ENCODE results near the gene BEAN1. TPM values are rescaled to one million over a fixed set of nuclear protein-coding genes. Genes with fewer than 3 reads are reported as not detected.
"Not testable (repeated sequence)": the region's sequence is repeated elsewhere in the genome, so short reads cannot be mapped to it uniquely, and the experiment has no call there.

Gene BEAN1
- polyA plus RNA-seq, 1 donor, result 1.5 TPM

DNA sequence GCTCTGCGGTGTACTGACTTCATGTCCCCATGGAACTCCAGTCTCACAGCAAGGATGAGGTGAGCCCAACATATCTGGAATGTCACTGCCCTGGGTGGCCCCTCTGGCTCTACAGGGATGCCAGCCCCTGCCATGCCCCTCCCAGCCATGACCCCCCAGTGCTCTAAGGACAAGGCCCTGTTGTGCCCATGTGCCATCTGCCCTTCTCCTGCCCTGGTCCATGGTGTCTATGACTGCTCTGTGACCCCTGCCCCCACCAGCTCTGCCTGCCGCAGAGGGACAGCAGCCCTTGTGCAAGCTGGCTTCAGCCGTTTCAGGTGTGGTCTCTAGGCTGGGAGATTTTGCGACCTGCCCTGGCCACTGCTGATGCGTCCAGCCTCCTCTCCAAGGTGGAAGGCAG is 82.5 kb downstream of the BEAN1 start:
- Histone ChIP-seq H3K27ac (ENCODE audit: low read length) (no peak overlapping the region), H3K27me3 (ENCODE audit: control insufficient read depth, insufficient read depth, low read length) (no peaks in the 10 kb centered on the region), H3K9me3 (ENCODE audit: control insufficient read depth, low read depth, low read length) (no peaks in the 10 kb centered on the region), H3K4me1 (ENCODE audit: control insufficient read depth, insufficient read depth, low read length) (no peaks in the 10 kb centered on the region), H3K36me3 (ENCODE audit: control insufficient read depth, insufficient read depth, low read length) (peaks cover 40% of the 10 kb centered on the region), H3K4me3 (ENCODE audit: low read length) (no peak overlapping the region)
- DNase-seq, result no peak
- no CpG with 5 or more reads among the region's 5 CpGs for WGBS (ENCODE audit: insufficient coverage, low lambda C conversion rate)

DNA sequence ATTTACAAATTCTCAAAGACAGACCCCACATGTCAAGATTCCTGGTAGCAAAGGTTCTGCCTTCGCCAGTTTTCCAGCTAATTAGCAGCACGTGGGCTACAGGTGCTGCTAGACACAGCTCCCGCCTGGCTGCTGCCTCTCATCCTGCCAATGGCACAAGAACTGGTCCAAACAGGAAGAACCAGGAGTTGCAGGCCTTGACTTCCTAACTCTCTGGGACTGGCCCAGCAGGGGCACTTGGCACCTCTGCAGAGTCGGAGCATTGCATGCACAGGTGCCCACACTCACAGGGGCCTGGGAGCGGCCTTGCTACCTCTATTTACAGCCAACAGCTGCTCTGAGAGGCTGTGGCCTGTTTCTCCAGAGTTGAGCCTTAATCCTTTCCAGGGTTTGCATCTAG is 83.2 kb downstream of the BEAN1 start:
- no peak for DNase-seq
- peaks cover 3% of the 10 kb centered on the region for H3K4me1 ChIP-seq (ENCODE audit: control insufficient read depth, insufficient read depth, low read length)
- no peaks in the 10 kb centered on the region for H3K9me3 ChIP-seq (ENCODE audit: control insufficient read depth, low read depth, low read length)
- H3K4me3 ChIP-seq (ENCODE audit: low read length), result no peak overlapping the region
- no peak overlapping the region for H3K27ac ChIP-seq (ENCODE audit: low read length)
- WGBS (ENCODE audit: insufficient coverage, low lambda C conversion rate), result no CpG with 5 or more reads among the region's 5 CpGs
- no peaks in the 10 kb centered on the region for H3K27me3 ChIP-seq (ENCODE audit: control insufficient read depth, insufficient read depth, low read length)
- H3K36me3 ChIP-seq (ENCODE audit: control insufficient read depth, insufficient read depth, low read length), result peaks cover 42% of the 10 kb centered on the region

DNA sequence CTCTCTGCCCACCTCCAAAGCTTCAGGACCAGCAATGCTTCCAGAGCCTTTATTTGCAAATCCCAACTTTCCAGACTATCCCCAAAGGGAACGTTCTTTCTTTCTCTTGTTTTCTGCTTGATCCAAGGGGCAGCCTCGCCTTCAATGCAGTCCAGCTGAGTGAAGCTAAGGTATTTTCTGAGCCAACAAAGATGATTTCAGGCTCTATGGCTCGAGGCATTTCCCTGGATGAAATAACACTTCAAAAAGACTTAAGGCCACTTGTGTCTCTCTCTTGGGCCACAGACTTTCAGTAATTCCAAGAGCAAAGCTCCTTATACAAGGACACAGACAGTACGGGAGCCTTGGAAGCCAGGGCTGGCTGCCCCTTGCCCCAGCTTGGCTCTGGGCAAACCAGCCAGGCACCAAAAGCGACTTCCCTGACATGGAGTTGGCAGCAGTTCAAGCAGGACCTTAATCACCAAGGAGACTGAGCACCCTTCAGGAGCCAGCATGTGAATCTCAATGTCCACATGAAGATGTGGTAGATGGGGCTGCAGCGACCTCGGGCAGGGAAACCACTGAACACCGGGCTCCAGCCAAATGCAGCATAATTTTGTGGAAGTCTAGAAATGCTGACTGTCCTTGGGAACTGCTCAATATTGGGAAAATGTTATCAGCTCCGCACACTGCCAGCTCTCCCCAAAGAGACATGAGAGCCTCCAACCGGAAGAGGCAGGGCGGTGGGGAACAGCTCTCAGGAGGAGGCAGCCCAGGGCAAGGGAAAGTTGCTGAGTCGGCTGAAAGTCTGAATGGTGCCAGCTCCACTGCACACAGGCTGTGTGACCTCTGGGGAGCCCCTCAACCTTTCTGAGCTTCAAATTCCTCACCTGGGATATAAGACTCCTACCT is 83.9 kb downstream of the BEAN1 start:
- WGBS (ENCODE audit: insufficient coverage, low lambda C conversion rate), result no CpG with 5 or more reads among the region's 12 CpGs
- no peaks in the 10 kb centered on the region for H3K9me3 ChIP-seq (ENCODE audit: control insufficient read depth, low read depth, low read length)
- no peak overlapping the region for H3K27ac ChIP-seq (ENCODE audit: low read length)
- H3K36me3 ChIP-seq (ENCODE audit: control insufficient read depth, insufficient read depth, low read length), result peaks cover 42% of the 10 kb centered on the region
- DNase-seq, result no peak
- no peaks in the 10 kb centered on the region for H3K27me3 ChIP-seq (ENCODE audit: control insufficient read depth, insufficient read depth, low read length)
- peaks cover 4% of the 10 kb centered on the region for H3K4me1 ChIP-seq (ENCODE audit: control insufficient read depth, insufficient read depth, low read length)
- no peak overlapping the region for H3K4me3 ChIP-seq (ENCODE audit: low read length)

DNA sequence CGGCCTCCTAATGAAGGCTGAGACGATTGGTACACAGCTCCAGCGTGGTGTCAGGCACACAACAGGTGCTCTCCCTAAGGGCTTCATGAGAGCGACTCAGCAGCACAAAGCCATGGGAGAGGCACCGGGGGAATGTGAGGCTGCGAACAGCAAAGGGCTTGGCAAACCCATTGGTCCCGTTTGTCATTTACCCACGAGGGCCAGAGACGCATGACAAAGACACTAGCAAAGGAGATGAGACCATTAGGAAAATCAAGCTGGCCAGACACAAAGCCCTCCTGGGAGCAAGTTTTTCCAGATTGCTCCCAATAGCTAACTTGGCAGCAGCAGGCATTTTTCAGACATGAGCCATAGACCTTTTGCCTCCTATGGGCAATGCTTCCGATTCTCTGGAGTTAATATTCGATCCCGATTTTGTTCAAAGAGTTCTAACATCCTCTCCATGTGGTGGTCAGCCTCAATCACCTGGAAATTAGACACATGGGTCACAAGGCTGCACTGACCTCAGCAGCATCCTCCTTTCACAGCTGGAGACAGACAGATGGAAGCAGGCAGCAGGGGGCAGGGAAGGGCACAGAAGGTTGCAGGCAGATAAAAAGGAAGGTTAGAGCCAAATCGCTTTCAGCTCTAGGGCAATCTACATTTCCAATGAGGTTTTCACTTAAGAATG is 84.6 kb downstream of the BEAN1 start:
- no peak overlapping the region for H3K27ac ChIP-seq (ENCODE audit: low read length)
- peaks cover 46% of the 10 kb centered on the region for H3K36me3 ChIP-seq (ENCODE audit: control insufficient read depth, insufficient read depth, low read length)
- H3K4me1 ChIP-seq (ENCODE audit: control insufficient read depth, insufficient read depth, low read length), result peaks cover 11% of the 10 kb centered on the region
- no peak for DNase-seq
- H3K4me3 ChIP-seq (ENCODE audit: low read length), result no peak overlapping the region
- H3K9me3 ChIP-seq (ENCODE audit: control insufficient read depth, low read depth, low read length), result no peaks in the 10 kb centered on the region
- WGBS (ENCODE audit: insufficient coverage, low lambda C conversion rate), result no CpG with 5 or more reads among the region's 13 CpGs
- no peaks in the 10 kb centered on the region for H3K27me3 ChIP-seq (ENCODE audit: control insufficient read depth, insufficient read depth, low read length)

DNA sequence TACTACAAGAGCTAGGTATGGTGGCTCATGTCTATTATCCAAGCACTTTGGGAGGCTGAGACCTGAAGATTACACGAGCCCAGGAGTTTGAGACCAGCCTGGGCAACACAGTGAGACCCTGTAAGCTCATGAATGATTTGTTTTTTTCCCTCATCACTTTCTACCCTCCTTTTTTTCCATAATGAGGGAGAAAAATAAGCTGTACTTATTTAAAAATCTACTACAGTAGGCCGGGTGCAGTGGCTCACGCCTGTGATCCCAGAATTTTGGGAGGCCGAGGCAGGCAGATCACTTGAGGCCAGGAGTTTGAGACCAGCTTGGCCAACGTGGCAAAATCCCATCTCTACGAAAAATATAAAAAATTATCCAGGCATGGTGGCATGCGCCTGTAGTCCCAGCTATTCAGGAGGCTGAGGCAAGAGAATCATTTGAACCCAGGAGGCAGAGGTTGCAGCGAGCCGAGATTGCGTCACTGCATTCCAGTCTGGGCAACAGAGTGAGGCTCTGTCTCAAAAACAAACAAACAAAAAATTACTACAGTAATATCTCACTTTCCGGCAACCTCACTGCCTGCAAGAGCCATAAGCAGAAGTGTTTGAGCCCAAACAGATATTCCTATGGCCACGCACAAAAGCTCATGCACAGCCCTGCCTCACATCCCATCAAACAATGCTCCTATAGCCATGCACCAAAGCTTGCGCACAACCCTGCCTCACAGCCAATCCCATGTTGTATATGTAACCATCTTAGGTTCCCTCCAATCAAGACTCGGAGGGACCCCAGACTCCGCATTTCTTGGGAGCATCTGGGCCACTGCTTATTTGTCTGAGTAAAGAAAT is 85.4 kb downstream of the BEAN1 start:
- Histone ChIP-seq H3K4me1 (ENCODE audit: control insufficient read depth, insufficient read depth, low read length) (peaks cover 17% of the 10 kb centered on the region), H3K9me3 (ENCODE audit: control insufficient read depth, low read depth, low read length) (no peaks in the 10 kb centered on the region), H3K27me3 (ENCODE audit: control insufficient read depth, insufficient read depth, low read length) (no peaks in the 10 kb centered on the region), H3K4me3 (ENCODE audit: low read length) (no peak overlapping the region), H3K27ac (ENCODE audit: low read length) (no peak overlapping the region), H3K36me3 (ENCODE audit: control insufficient read depth, insufficient read depth, low read length) (peaks cover 46% of the 10 kb centered on the region)
- no peak for DNase-seq
- WGBS (ENCODE audit: insufficient coverage, low lambda C conversion rate), result 100% methylated on average over 1 of the region's 15 CpGs

DNA sequence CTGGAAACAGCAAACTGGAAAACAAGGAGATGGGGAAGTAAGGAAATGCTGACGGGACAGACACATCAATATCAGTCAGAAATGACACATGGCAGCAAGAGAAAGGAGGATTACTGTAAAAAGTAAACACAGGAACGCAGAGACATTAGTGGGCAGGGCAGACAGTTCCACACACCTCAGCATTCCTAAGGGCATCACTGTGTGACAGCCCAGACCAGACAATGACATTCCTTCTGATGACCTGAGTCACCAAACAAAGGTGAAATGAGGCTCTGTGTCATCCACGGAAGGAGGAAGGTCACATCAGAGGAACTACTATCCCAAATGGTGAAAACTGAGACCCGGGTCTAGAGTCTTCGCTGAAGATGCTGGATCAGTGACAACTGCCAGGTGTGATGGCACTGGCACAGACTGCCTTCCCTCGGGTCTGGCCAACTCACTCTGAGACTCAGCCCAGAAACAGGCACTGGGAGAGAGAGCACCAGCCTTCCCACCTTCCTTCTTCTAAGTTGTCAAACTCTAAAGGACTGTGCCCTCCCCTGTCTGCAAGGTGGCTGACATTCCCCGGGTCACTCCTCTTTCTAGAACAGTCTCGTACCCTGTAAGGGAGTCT is 86.1 kb downstream of the BEAN1 start:
- DNase-seq, result no peak
- Histone ChIP-seq H3K27ac (ENCODE audit: low read length) (no peak overlapping the region), H3K36me3 (ENCODE audit: control insufficient read depth, insufficient read depth, low read length) (peaks cover 46% of the 10 kb centered on the region), H3K9me3 (ENCODE audit: control insufficient read depth, low read depth, low read length) (no peaks in the 10 kb centered on the region), H3K27me3 (ENCODE audit: control insufficient read depth, insufficient read depth, low read length) (no peaks in the 10 kb centered on the region), H3K4me1 (ENCODE audit: control insufficient read depth, insufficient read depth, low read length) (peaks cover 24% of the 10 kb centered on the region), H3K4me3 (ENCODE audit: low read length) (no peak overlapping the region)
- WGBS (ENCODE audit: insufficient coverage, low lambda C conversion rate), result 80% methylated on average over 1 of the region's 8 CpGs

DNA sequence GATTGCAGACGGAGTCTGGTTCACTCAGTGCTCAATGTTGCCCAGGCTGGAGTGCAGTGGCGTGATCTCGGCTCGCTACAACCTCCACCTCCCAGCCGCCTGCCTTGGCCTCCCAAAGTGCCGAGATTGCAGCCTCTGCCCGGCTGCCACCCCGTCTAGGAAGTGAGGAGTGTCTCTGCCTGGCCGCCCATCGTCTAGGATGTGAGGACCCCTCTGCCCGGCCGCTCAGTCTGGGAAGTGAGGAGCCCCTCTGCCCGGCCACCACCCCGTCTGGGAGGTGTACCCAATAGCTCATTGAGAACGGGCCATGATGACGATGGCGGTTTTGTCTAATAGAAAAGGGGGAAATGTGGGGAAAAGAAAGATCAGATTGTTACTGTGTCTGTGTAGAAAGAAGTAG is 87.3 kb downstream of the BEAN1 start:
- not testable (repeated sequence) for H3K27ac ChIP-seq (ENCODE audit: low read length); H3K4me3 ChIP-seq (ENCODE audit: low read length); H3K9me3 ChIP-seq (ENCODE audit: control insufficient read depth, low read depth, low read length); DNase-seq; H3K27me3 ChIP-seq (ENCODE audit: control insufficient read depth, insufficient read depth, low read length)
- H3K4me1 ChIP-seq (ENCODE audit: control insufficient read depth, insufficient read depth, low read length), result peaks cover 24% of the 10 kb centered on the region
- H3K36me3 ChIP-seq (ENCODE audit: control insufficient read depth, insufficient read depth, low read length), result peaks cover 43% of the 10 kb centered on the region
- no CpG with 5 or more reads among the region's 17 CpGs for whole genome bisulfite sequencing (ENCODE audit: insufficient coverage, low lambda C conversion rate)

DNA sequence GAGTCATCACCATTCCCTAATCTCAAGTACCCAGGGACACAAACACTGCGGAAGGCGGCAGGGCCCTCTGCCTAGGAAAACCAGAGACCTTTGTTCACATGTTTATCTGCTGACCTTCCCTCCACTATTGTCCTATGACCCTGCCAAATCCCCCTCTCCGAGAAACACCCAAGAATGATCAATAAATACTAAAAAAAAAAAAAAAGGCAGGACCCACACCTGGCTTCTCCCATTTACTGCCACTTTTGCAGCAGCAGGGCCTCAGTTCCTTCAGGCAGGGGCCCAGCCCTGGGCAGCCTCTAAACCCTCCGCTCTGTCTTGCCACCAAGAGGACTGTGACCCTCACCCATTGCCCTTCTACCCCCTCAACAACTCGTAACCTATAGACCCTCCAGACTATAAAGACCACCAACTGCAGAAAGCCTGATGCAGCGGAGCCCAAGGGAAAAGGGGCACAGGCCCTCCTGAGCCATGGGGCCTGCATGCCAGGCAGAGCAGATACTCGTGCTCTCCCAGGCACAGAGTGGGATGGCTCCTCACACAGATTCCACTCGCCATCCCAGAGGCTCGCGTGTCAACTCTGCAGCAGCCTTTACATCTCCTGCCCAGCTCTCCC is 88.0 kb downstream of the BEAN1 start:
- H3K9me3 ChIP-seq (ENCODE audit: control insufficient read depth, low read depth, low read length); H3K4me3 ChIP-seq (ENCODE audit: low read length); H3K27me3 ChIP-seq (ENCODE audit: control insufficient read depth, insufficient read depth, low read length); H3K27ac ChIP-seq (ENCODE audit: low read length); DNase-seq: not testable (repeated sequence)
- Histone ChIP-seq H3K36me3 (ENCODE audit: control insufficient read depth, insufficient read depth, low read length) (peaks cover 41% of the 10 kb centered on the region), H3K4me1 (ENCODE audit: control insufficient read depth, insufficient read depth, low read length) (peaks cover 24% of the 10 kb centered on the region)
- no CpG with 5 or more reads among the region's 10 CpGs for WGBS (ENCODE audit: insufficient coverage, low lambda C conversion rate)

DNA sequence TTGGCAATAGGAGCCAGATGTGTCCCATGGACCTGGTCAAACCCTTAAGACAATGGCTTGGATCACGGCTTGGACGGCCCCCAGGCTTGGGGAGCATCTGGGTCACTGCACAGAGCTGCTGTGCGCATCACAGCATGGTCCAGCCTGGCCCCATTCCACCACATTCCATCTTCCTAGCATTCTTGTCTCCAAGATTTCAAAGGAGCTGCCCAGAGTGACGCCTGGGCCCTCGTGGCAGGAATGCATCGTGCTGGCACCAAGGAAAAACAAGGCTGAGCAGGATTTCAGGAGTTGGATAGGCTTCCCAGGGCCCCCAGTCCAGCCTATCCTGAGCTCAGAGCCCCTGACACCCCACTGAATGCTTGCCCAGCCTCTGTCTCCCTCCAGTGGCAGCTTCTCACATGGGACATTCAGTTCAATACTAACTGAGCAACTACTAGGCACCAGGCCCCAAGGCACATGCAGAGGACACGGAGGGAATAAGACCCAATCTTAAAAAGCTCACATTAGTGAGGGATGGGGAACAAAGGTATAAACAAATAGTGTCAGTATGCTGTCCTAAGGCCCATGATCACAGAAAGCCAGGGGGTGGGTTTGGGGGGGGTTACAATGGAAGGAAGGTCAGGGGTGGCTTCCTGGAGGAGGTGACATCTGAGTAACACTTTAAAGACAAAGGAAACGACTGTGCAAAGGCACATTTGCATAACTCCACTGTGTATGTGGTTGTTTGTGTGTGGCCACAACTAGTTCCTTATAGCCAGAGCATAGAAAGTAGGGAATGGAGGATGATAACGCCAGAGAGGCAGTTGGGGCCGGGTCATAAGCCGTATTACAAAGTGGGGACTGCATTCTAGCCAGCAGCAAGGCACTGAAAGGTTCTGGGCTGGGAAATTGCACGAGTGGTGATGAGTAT is 88.8 kb downstream of the BEAN1 start:
- peak overlapping the region; percentile 81 for H3K27ac ChIP-seq (ENCODE audit: low read length)
- peaks cover 24% of the 10 kb centered on the region for H3K4me1 ChIP-seq (ENCODE audit: control insufficient read depth, insufficient read depth, low read length)
- H3K9me3 ChIP-seq (ENCODE audit: control insufficient read depth, low read depth, low read length), result no peaks in the 10 kb centered on the region
- no peaks in the 10 kb centered on the region for H3K27me3 ChIP-seq (ENCODE audit: control insufficient read depth, insufficient read depth, low read length)
- H3K4me3 ChIP-seq (ENCODE audit: low read length), result no peak overlapping the region
- no peak for DNase-seq
- WGBS (ENCODE audit: insufficient coverage, low lambda C conversion rate), result no CpG with 5 or more reads among the region's 12 CpGs
- H3K36me3 ChIP-seq (ENCODE audit: control insufficient read depth, insufficient read depth, low read length), result peaks cover 38% of the 10 kb centered on the region

Measured in large intestine (tissue), 3 donors.